HepG2 (cell line): ENCODE data around the gene CCDC192. TPM values are rescaled to one million over a fixed set of nuclear protein-coding genes. Genes with fewer than 3 reads are reported as not detected.
A peak's percentile ranks its signal among the peaks of the same experiment; 100 is the strongest.

ENCODE experiments used
- DMTF1 ChIP-seq: sonication (generic); formaldehyde crosslinking; IDR thresholded peaks from 2 replicates; pipeline ENCODE4 v1.4.0; 2020; ENCODE audit warnings: mild to moderate bottlenecking, missing genetic modification reagents
- NCOA2 ChIP-seq: sonication (generic); formaldehyde crosslinking; IDR thresholded peaks from 2 replicates; pipeline ENCODE4 v1.8.0; 2022; ENCODE audit warnings: inconsistent platforms
- PRDM10 ChIP-seq: sonication (generic); formaldehyde crosslinking; IDR thresholded peaks from 2 replicates; pipeline ENCODE4 v1.4.0; 2020; ENCODE audit warnings: low read depth, missing genetic modification reagents
- RERE ChIP-seq: IDR thresholded peaks from 2 replicates; pipeline ENCODE4 v1.6.1; 2016; ENCODE audit warnings: low read depth, missing genetic modification reagents, missing compliant biosample characterization
- YY1 ChIP-seq: IDR thresholded peaks from 2 replicates; pipeline ENCODE4 v1.6.1; 2011; ENCODE audit warnings: low read length, low read depth, moderate library complexity, mild to moderate bottlenecking; ENCODE audit not compliant: insufficient read depth, insufficient replicate concordance
- ZBTB44 ChIP-seq: sonication (generic); formaldehyde crosslinking; IDR thresholded peaks from 2 replicates; pipeline ENCODE4 v1.4.0; 2020; ENCODE audit warnings: missing genetic modification reagents
- ZFP37 ChIP-seq: sonication (generic); formaldehyde crosslinking; IDR thresholded peaks from 2 replicates; pipeline ENCODE4 v1.4.0; 2020; ENCODE audit warnings: missing genetic modification reagents, borderline replicate concordance
- ZNF280B ChIP-seq: sonication (generic); formaldehyde crosslinking; IDR thresholded peaks from 2 replicates; pipeline ENCODE4 v1.5.0; 2020; ENCODE audit warnings: missing genetic modification reagents, mild to moderate bottlenecking, borderline replicate concordance
- ZNF292 ChIP-seq: sonication (generic); formaldehyde crosslinking; IDR thresholded peaks from 2 replicates; pipeline ENCODE4 v1.8.1; 2022; ENCODE audit warnings: mild to moderate bottlenecking, low read depth, missing genetic modification reagents, borderline replicate concordance
- ZNF460 ChIP-seq: sonication (generic); formaldehyde crosslinking; IDR thresholded peaks from 2 replicates; pipeline ENCODE4 v1.5.1; 2020; ENCODE audit warnings: missing genetic modification reagents, mild to moderate bottlenecking, borderline replicate concordance
- ZNF543 ChIP-seq: sonication (generic); formaldehyde crosslinking; IDR thresholded peaks from 2 replicates; pipeline ENCODE4 v1.4.0; 2020; ENCODE audit warnings: mild to moderate bottlenecking, missing genetic modification reagents
- ZNF557 ChIP-seq: sonication (generic); formaldehyde crosslinking; IDR thresholded peaks from 2 replicates; pipeline ENCODE4 v1.4.0; 2020; ENCODE audit warnings: missing genetic modification reagents
- ZNF619 ChIP-seq: sonication (generic); formaldehyde crosslinking; IDR thresholded peaks from 2 replicates; pipeline ENCODE4 v1.4.0; 2020; ENCODE audit warnings: mild to moderate bottlenecking, missing genetic modification reagents
- polyA plus RNA-seq, 8 experiments: library from polyadenylated mRNA; depleted of rRNA in 3 of 8; stranded (reverse) in 7 of 8; unstranded in 1 of 8; fragments of >200 nt; fragmentation: Illumina TruSeq in 4 of 8; extraction: Trizol in 4 of 8; gene quantifications; 2 replicates each; pipeline versions ENCODE4 v1.2.1 to v1.2.3, GENCODE V29; 2011 to 2016; ENCODE audit warnings: low read depth in 4 of 8, missing spikeins in 1 of 8, mixed read lengths in 1 of 8; ENCODE audit not compliant: insufficient read depth in 1 of 8
- total RNA-seq, 5 experiments: library from RNA; depleted of rRNA; stranded (reverse); fragments of >200 nt; fragmentation: Illumina TruSeq; extraction: Trizol; gene quantifications; 2 replicates each; pipeline ENCODE4 v1.2.3, GENCODE V29; 2016; ENCODE audit warnings: low read depth in 1 of 5

The CCDC192 gene
- total and polyA plus RNA-seq, 2 of the 13 experiments (the other 11 are each of a cell fraction or from before 2014, with no cell fraction given), result not detected

GRCh38 chr5:127958421-127959011 lies 255.3 kb downstream of the CCDC192 start (continued):
- TF ChIP-seq PRDM10 (CRISPR knock-in tag) (no peak), ZNF292 (no peak), ZNF460 (CRISPR knock-in tag) (no peak), YY1 (no peak), ZNF557 (CRISPR knock-in tag) (no peak), ZBTB44 (CRISPR knock-in tag) (no peak), ZNF619 (no peak), ZFP37 (CRISPR knock-in tag) (no peak), NCOA2 (CRISPR knock-in tag) (peak; percentile 51; the same call in 1 of the 2 replicates), RERE (CRISPR knock-in tag) (peak; percentile 61; the same call in 1 of the 2 replicates), ZNF543 (CRISPR knock-in tag) (no peak), DMTF1 (CRISPR knock-in tag) (no peak), ZNF280B (CRISPR knock-in tag) (no peak)
